Astrocyte (in vitro differentiated cells and primary cell): ENCODE measurements around the gene DIAPH2. TPM values are rescaled to one million over a fixed set of nuclear protein-coding genes. Genes with fewer than 3 reads are reported as not detected.

ENCODE experiments used
- DNase-seq: peaks from one replicate; pipeline ENCODE4 v3.0.0-alpha.2; 2010; ENCODE audit warnings: low read depth
- FAIRE-seq: peaks from 2 replicates; lab custom pipeline; 2011; peaks lifted over from hg19 to GRCh38; lab: Jason Lieb, UNC
- H2AFZ ChIP-seq: 2 replicates; pipeline ENCODE4 v1.6.0; 2012; ENCODE audit warnings: low read depth, low read length, inconsistent platforms
- H3K27ac ChIP-seq: 2 replicates; pipeline ENCODE4 v1.5.1; 2011; ENCODE audit warnings: low read depth, low read length, inconsistent platforms
- H3K27me3 ChIP-seq: 2 replicates; pipeline ENCODE4 v1.6.0; 2011; ENCODE audit warnings: low read length, inconsistent platforms; ENCODE audit not compliant: insufficient read depth
- H3K36me3 ChIP-seq: 2 replicates; pipeline ENCODE4 v1.5.1; 2011; ENCODE audit warnings: low read length, inconsistent platforms; ENCODE audit not compliant: insufficient read depth
- H3K4me1 ChIP-seq: 2 replicates; pipeline ENCODE4 v1.5.1; 2011; ENCODE audit warnings: low read length, inconsistent platforms; ENCODE audit not compliant: insufficient read depth
- H3K4me2 ChIP-seq: 2 replicates; pipeline ENCODE4 v1.6.0; 2012; ENCODE audit warnings: low read length, inconsistent platforms
- H3K4me3 ChIP-seq: 2 replicates; pipeline ENCODE4 v1.5.1; 2011; ENCODE audit warnings: low read depth, mild to moderate bottlenecking, low read length, inconsistent platforms; ENCODE audit not compliant: insufficient read depth
- H3K79me2 ChIP-seq: 2 replicates; pipeline ENCODE4 v1.6.0; 2012; ENCODE audit warnings: mild to moderate bottlenecking, low read length, inconsistent platforms; ENCODE audit not compliant: insufficient read depth
- H3K9ac ChIP-seq: 2 replicates; pipeline ENCODE4 v1.6.0; 2012; ENCODE audit warnings: mild to moderate bottlenecking, low read length, inconsistent platforms
- H3K9me3 ChIP-seq: 2 replicates; pipeline ENCODE4 v1.5.1; 2012; ENCODE audit warnings: low read depth, mild to moderate bottlenecking, low read length, inconsistent platforms; ENCODE audit not compliant: insufficient read depth
- H4K20me1 ChIP-seq: 2 replicates; pipeline ENCODE4 v1.6.0; 2012; ENCODE audit warnings: low read length, inconsistent platforms; ENCODE audit not compliant: insufficient read depth
- H3K27ac Mint-ChIP-seq: one replicate; pipeline ENCODE4 v1.8.0; 2021; ENCODE audit warnings: mild to moderate bottlenecking, mixed read lengths; ENCODE audit not compliant: unreplicated experiment
- H3K27me3 Mint-ChIP-seq: one replicate; pipeline ENCODE4 v1.8.0; 2021; ENCODE audit warnings: low read depth, mixed read lengths; ENCODE audit not compliant: unreplicated experiment
- H3K36me3 Mint-ChIP-seq: one replicate; pipeline ENCODE4 v1.8.0; 2021; ENCODE audit warnings: low read depth, mixed read lengths; ENCODE audit not compliant: unreplicated experiment
- H3K4me1 Mint-ChIP-seq: one replicate; pipeline ENCODE4 v1.8.0; 2021; ENCODE audit warnings: low read depth, mixed read lengths; ENCODE audit not compliant: unreplicated experiment
- H3K4me3 Mint-ChIP-seq: one replicate; pipeline ENCODE4 v1.8.0; 2021; ENCODE audit warnings: mild to moderate bottlenecking, moderate library complexity, mixed read lengths; ENCODE audit not compliant: unreplicated experiment
- H3K9me3 Mint-ChIP-seq: one replicate; pipeline ENCODE4 v1.8.0; 2021; ENCODE audit warnings: mild to moderate bottlenecking, mixed read lengths; ENCODE audit not compliant: unreplicated experiment
- EZH2 ChIP-seq: IDR thresholded peaks from 2 replicates; pipeline ENCODE4 v1.6.1; 2012; ENCODE audit warnings: mild to moderate bottlenecking, low read length, inconsistent platforms; ENCODE audit not compliant: insufficient read depth
- total RNA-seq: library from RNA; stranded (reverse); gene quantifications from 2 replicates; pipeline ENCODE4 v1.2.1, GENCODE V29; 2021
- TF ChIP-seq, protein P1 (sequence below): IDR thresholded peaks from 2 replicates; pipeline ENCODE4 v1.5.1; 2011; ENCODE audit warnings: low read depth, mild to moderate bottlenecking, inconsistent platforms, low read length, moderate library complexity; ENCODE audit not compliant: insufficient read depth

The DIAPH2 gene
- total RNA-seq, 1 donor from 2014 or later, result 9.8 TPM

DNA sequence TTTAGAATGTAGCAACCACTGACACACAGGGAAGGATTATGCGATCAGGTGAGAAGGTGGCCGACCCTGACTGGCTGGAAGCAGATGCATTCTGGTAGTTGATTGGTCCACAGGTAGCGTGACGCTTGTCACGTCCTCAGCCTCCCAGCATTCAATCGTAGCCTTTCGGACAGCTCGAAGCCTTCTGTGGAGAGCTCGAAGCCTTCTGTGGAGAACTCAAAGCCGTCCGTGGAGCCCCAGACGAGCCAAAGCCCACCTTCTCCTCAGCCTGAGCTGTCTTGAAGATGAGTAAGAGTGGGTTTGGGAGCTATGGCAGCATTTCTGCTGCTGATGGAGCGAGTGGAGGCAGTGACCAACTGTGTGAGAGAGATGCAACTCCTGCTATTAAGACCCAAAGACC, 199.4 kb downstream of the DIAPH2 start:
- no peaks in the 10 kb centered on the region for H3K4me1 Mint-ChIP-seq
- no peaks in the 10 kb centered on the region for H3K79me2 ChIP-seq
- no peak overlapping the region for H3K4me3 ChIP-seq
- no peak overlapping the region for H3K9ac ChIP-seq
- no peak for DNase-seq
- no peaks in the 10 kb centered on the region for H3K36me3 ChIP-seq
- H3K27ac ChIP-seq, result no peak overlapping the region
- no peak overlapping the region for H3K4me3 Mint-ChIP-seq
- no peak for TF ChIP-seq EZH2
- TF ChIP-seq, protein P1, sequence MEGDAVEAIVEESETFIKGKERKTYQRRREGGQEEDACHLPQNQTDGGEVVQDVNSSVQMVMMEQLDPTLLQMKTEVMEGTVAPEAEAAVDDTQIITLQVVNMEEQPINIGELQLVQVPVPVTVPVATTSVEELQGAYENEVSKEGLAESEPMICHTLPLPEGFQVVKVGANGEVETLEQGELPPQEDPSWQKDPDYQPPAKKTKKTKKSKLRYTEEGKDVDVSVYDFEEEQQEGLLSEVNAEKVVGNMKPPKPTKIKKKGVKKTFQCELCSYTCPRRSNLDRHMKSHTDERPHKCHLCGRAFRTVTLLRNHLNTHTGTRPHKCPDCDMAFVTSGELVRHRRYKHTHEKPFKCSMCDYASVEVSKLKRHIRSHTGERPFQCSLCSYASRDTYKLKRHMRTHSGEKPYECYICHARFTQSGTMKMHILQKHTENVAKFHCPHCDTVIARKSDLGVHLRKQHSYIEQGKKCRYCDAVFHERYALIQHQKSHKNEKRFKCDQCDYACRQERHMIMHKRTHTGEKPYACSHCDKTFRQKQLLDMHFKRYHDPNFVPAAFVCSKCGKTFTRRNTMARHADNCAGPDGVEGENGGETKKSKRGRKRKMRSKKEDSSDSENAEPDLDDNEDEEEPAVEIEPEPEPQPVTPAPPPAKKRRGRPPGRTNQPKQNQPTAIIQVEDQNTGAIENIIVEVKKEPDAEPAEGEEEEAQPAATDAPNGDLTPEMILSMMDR, result no peak
- no peak overlapping the region for H3K27ac Mint-ChIP-seq
- no peaks in the 10 kb centered on the region for H3K4me1 ChIP-seq
- no peak overlapping the region for H3K4me2 ChIP-seq
- no peaks in the 10 kb centered on the region for H4K20me1 ChIP-seq
- H3K36me3 Mint-ChIP-seq, result no peaks in the 10 kb centered on the region
- no peaks in the 10 kb centered on the region for H3K9me3 Mint-ChIP-seq
- H3K27me3 ChIP-seq, result no peaks in the 10 kb centered on the region
- no peaks in the 10 kb centered on the region for H3K9me3 ChIP-seq
- FAIRE-seq, result no peak
- no peak overlapping the region for H2AFZ ChIP-seq
- H3K27me3 Mint-ChIP-seq, result no peaks in the 10 kb centered on the region

DNA sequence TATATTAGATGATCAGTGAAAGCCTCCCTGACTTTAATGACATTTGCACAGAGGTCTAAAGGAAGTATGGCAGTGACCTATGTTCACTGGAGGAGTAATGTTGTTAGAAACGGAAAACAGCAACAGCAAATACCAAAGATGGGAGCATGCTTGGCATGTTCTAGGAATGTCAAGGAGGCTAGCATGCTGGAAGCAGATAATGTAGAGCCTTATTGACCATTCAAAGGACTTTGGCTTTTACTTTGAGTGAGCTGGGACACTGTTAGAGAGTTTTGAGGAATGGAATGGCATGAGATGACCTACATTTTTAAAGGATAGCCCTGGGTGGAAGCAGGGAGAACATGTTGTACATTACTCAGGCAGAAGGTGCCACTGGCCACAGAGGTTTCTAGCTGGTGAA, 205.1 kb downstream of the DIAPH2 start:
- H3K4me3 Mint-ChIP-seq, result no peak overlapping the region
- no peaks in the 10 kb centered on the region for H3K4me1 Mint-ChIP-seq
- H3K27ac Mint-ChIP-seq, result no peak overlapping the region
- H3K9ac ChIP-seq, result no peak overlapping the region
- H3K4me1 ChIP-seq, result no peaks in the 10 kb centered on the region
- H3K79me2 ChIP-seq, result no peaks in the 10 kb centered on the region
- FAIRE-seq, result no peak
- TF ChIP-seq EZH2, result no peak
- TF ChIP-seq, protein P1, result no peak
- H3K27me3 Mint-ChIP-seq, result no peaks in the 10 kb centered on the region
- no peak overlapping the region for H3K27ac ChIP-seq
- H3K36me3 Mint-ChIP-seq, result no peaks in the 10 kb centered on the region
- H3K36me3 ChIP-seq, result no peaks in the 10 kb centered on the region
- no peaks in the 10 kb centered on the region for H3K27me3 ChIP-seq
- H3K4me3 ChIP-seq, result no peak overlapping the region
- no peak overlapping the region for H2AFZ ChIP-seq
- no peaks in the 10 kb centered on the region for H4K20me1 ChIP-seq
- no peaks in the 10 kb centered on the region for H3K9me3 ChIP-seq
- DNase-seq, result no peak
- H3K4me2 ChIP-seq, result no peak overlapping the region
- no peaks in the 10 kb centered on the region for H3K9me3 Mint-ChIP-seq

DNA sequence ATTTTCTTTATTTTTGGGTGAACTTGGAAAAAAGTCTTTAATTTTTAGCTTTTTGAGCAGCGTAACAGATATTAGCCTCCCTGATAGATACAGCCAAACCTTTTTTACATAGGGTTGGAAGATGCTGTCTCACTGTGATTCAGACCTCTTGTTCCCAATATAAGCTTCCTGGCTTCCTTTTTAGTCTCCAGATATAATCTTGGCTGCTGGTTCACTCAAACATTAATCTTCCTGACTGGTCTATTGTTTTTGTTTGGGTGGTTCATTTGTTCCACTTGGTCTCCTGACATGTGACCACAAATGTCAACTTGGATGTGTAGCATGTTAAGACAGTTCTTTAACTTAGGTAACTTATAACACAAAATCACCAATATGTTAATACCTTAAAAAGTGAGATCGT, 222.1 kb downstream of the DIAPH2 start:
- no peaks in the 10 kb centered on the region for H3K36me3 Mint-ChIP-seq
- Histone ChIP-seq H3K27me3 (no peaks in the 10 kb centered on the region), H3K4me2 (no peak overlapping the region), H3K36me3 (no peaks in the 10 kb centered on the region), H3K27ac (no peak overlapping the region), H3K9ac (no peak overlapping the region), H3K4me3 (no peak overlapping the region), H2AFZ (no peak overlapping the region), H3K79me2 (no peaks in the 10 kb centered on the region), H3K4me1 (no peaks in the 10 kb centered on the region), H3K9me3 (no peaks in the 10 kb centered on the region), H4K20me1 (no peaks in the 10 kb centered on the region)
- H3K4me1 Mint-ChIP-seq, result no peaks in the 10 kb centered on the region
- TF ChIP-seq, protein P1, result no peak
- TF ChIP-seq EZH2, result no peak
- no peaks in the 10 kb centered on the region for H3K27me3 Mint-ChIP-seq
- H3K9me3 Mint-ChIP-seq, result no peaks in the 10 kb centered on the region
- peak; percentile 64 for DNase-seq
- peak; percentile 92 for FAIRE-seq
- H3K27ac Mint-ChIP-seq, result no peak overlapping the region
- no peak overlapping the region for H3K4me3 Mint-ChIP-seq
